Forelimb muscle (tissue), 1 donor: ENCODE results near the gene GRIK4. TPM values are rescaled to one million over a fixed set of nuclear protein-coding genes. Genes with fewer than 3 reads are reported as not detected.
"Not testable (repeated sequence)": the region's sequence is repeated elsewhere in the genome, so short reads cannot be mapped to it uniquely, and the experiment has no call there.

Source experiments
- DNase-seq: peaks from one replicate; pipeline ENCODE4 v3.0.0-alpha.2; 2013; ENCODE audit warnings: low read depth
- polyA plus RNA-seq: library from polyadenylated mRNA; unstranded; fragments of 120-200 nt; gene quantifications from one replicate; pipeline ENCODE4 v1.2.1, GENCODE V29; 2013; ENCODE audit not compliant: insufficient read length

Gene GRIK4
- polyA plus RNA-seq, 1 donor, result 0.23 TPM

GRCh38 chr11:120574876-120575275 is 63.3 kb downstream of the GRIK4 start:
- DNase-seq, result no peak

GRCh38 chr11:120575461-120575860 is 63.9 kb downstream of the GRIK4 start:
- DNase-seq, result no peak

GRCh38 chr11:120576606-120577005 is 65.1 kb downstream of the GRIK4 start:
- no peak for DNase-seq

GRCh38 chr11:120577041-120577440 is 65.5 kb downstream of the GRIK4 start:
- no peak for DNase-seq

- no peak for DNase-seq
Measured at GRCh38 chr11:120577624-120578363, 66.2 kb downstream of the GRIK4 start.

GRCh38 chr11:120578596-120579154 is 67.1 kb downstream of the GRIK4 start:
- DNase-seq, result no peak

GRCh38 chr11:120579611-120580031 is 68.1 kb downstream of the GRIK4 start:
- DNase-seq, result no peak

GRCh38 chr11:120581313-120581712 is 69.8 kb downstream of the GRIK4 start:
- DNase-seq, result no peak

GRCh38 chr11:120582535-120582934 is 71.0 kb downstream of the GRIK4 start:
- not testable (repeated sequence) for DNase-seq

GRCh38 chr11:120586072-120586471 is 74.5 kb downstream of the GRIK4 start:
- no peak for DNase-seq

GRCh38 chr11:120586728-120587127 is 75.2 kb downstream of the GRIK4 start:
- DNase-seq, result no peak

GRCh38 chr11:120587299-120587698 is 75.8 kb downstream of the GRIK4 start:
- no peak for DNase-seq

GRCh38 chr11:120589376-120589775 is 77.8 kb downstream of the GRIK4 start:
- DNase-seq, result no peak

GRCh38 chr11:120590472-120590871 is 78.9 kb downstream of the GRIK4 start:
- no peak for DNase-seq

GRCh38 chr11:120594746-120595145 is 83.2 kb downstream of the GRIK4 start:
- no peak for DNase-seq

GRCh38 chr11:120595557-120595956 is 84.0 kb downstream of the GRIK4 start:
- DNase-seq, result no peak

- DNase-seq, result no peak
Measured at GRCh38 chr11:120597250-120598215, 86.0 kb downstream of the GRIK4 start.

- no peak for DNase-seq
Measured at GRCh38 chr11:120598517-120599257, 87.1 kb downstream of the GRIK4 start.

GRCh38 chr11:120599816-120600420 is 88.4 kb downstream of the GRIK4 start:
- DNase-seq, result no peak

GRCh38 chr11:120601536-120601935 is 90.0 kb downstream of the GRIK4 start:
- no peak for DNase-seq

- no peak for DNase-seq
Measured at GRCh38 chr11:120603071-120603470, 91.5 kb downstream of the GRIK4 start.
